Loucy (cell line): ENCODE results near the gene IGSF5.

Experiments
- H2AFZ ChIP-seq: fragments of 200-600 bp; sonication (generic); 2 replicates; pipeline ENCODE4 v1.6.0; 2016; ENCODE audit warnings: antibody characterized with exemption, mild to moderate bottlenecking, low read length, moderate library complexity
- H3F3A ChIP-seq: fragments of 200-600 bp; 2 replicates; pipeline ENCODE4 v1.6.0; 2016; ENCODE audit warnings: antibody characterized with exemption, low read depth, mild to moderate bottlenecking
- H3K27me3 ChIP-seq: fragments of 200-600 bp; sonication (generic); 2 replicates; pipeline ENCODE4 v1.6.1; 2014; ENCODE audit warnings: low read length, mild to moderate bottlenecking; ENCODE audit not compliant: insufficient read depth, poor library complexity, severe bottlenecking
- H3K36me3 ChIP-seq: fragments of 200-600 bp; sonication (generic); 2 replicates; pipeline ENCODE4 v1.6.1; 2016; ENCODE audit warnings: low read length; ENCODE audit not compliant: insufficient read depth
- H3K4me1 ChIP-seq: fragments of 200-600 bp; sonication (generic); 2 replicates; pipeline ENCODE4 v1.5.1; 2014; ENCODE audit warnings: low read length, mild to moderate bottlenecking; ENCODE audit not compliant: insufficient read depth, poor library complexity, severe bottlenecking
- H3K4me2 ChIP-seq: fragments of 200-600 bp; sonication (generic); 2 replicates; pipeline ENCODE4 v1.6.0; 2014; ENCODE audit warnings: antibody characterized with exemption, low read length, low read depth, mild to moderate bottlenecking; ENCODE audit not compliant: poor library complexity, severe bottlenecking
- H3K4me3 ChIP-seq: fragments of 200-600 bp; sonication (generic); 2 replicates; pipeline ENCODE4 v1.5.1; 2014; ENCODE audit warnings: low read length, mild to moderate bottlenecking, mixed read lengths; ENCODE audit not compliant: poor library complexity, severe bottlenecking
- H3K79me2 ChIP-seq: fragments of 200-600 bp; sonication (generic); 2 replicates; pipeline ENCODE4 v1.6.1; 2014; ENCODE audit warnings: low read length; ENCODE audit not compliant: insufficient read depth
- H3K9ac ChIP-seq: fragments of 200-600 bp; sonication (generic); 2 replicates; pipeline ENCODE4 v1.6.0; 2014; ENCODE audit warnings: mild to moderate bottlenecking, low read depth, low read length, moderate library complexity; ENCODE audit not compliant: poor library complexity, severe bottlenecking
- H3K9me2 ChIP-seq: fragments of 200-600 bp; sonication (generic); replicated peaks from 2 replicates; pipeline ENCODE4 v1.6.1; 2016; ENCODE audit warnings: low read depth, low read length, mixed read lengths
- H3K9me3 ChIP-seq: fragments of 200-600 bp; sonication (generic); 2 replicates; pipeline ENCODE4 v1.6.1; 2014; ENCODE audit warnings: mild to moderate bottlenecking, antibody characterized with exemption, low read length, low read depth; ENCODE audit not compliant: insufficient read depth
- H4K20me1 ChIP-seq: fragments of 200-600 bp; sonication (generic); 2 replicates; pipeline ENCODE4 v1.6.0; 2014; ENCODE audit warnings: antibody characterized with exemption, low read length, mild to moderate bottlenecking; ENCODE audit not compliant: insufficient read depth, poor library complexity, severe bottlenecking
- CTCF ChIP-seq: fragments of 200-600 bp; sonication (generic); conservative IDR thresholded peaks from 2 replicates; pipeline ENCODE4 v1.5.1; 2014; ENCODE audit warnings: mild to moderate bottlenecking, antibody characterized with exemption, low read length
- EZH2phosphoT487 ChIP-seq: fragments of 200-600 bp; IDR thresholded peaks from 2 replicates; pipeline ENCODE4 v1.6.1; 2018; ENCODE audit warnings: antibody characterized with exemption, mild to moderate bottlenecking, moderate library complexity, borderline replicate concordance

The IGSF5 gene

GRCh38 chr21:39851002-39851618 is 106.1 kb downstream of the IGSF5 start:
- H4K20me1 ChIP-seq: no peaks in the 10 kb centered on the region
- no peaks in the 10 kb centered on the region for H3K9me2 ChIP-seq
- H3K27me3 ChIP-seq: no peaks in the 10 kb centered on the region
- H3K4me2 ChIP-seq: no peak overlapping the region
- H3K9ac ChIP-seq: no peak overlapping the region
- TF ChIP-seq EZH2phosphoT487 (no peak), CTCF (no peak)
- H3K9me3 ChIP-seq: peaks cover 6% of the 10 kb centered on the region; the same call in 1 of the 2 replicates
- H3F3A ChIP-seq: no peaks in the 10 kb centered on the region
- H2AFZ ChIP-seq: no peak overlapping the region
- H3K36me3 ChIP-seq: no peaks in the 10 kb centered on the region
- H3K79me2 ChIP-seq: no peaks in the 10 kb centered on the region
- no peaks in the 10 kb centered on the region for H3K4me1 ChIP-seq
- no peak overlapping the region for H3K4me3 ChIP-seq
